LoVo (cell line): ENCODE data around the gene ADGRG6.

Experiments used
- DNase-seq: peaks from one replicate; pipeline ENCODE4 v3.0.0-alpha.2; 2016; ENCODE audit warnings: low spot score

Gene ADGRG6

DNA sequence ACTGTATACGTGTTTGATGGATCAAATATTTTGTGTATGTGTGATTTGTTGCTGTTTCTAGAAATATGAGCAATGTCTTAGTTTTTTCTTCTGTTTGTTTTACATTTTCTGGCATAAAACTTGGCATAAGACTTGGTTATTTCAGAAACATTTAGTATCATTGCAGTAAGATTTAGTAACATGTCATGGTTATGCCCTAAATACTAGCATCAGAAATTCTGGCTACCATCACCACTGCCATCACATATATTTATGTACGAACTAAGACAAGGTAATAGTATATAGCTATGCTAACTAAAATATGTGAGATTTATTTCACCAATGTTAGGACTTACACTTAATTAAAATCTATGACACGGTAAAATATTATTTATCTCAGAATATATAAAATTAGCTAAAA is 10.3 kb upstream of the ADGRG6 start:
- no peak for DNase-seq

DNA sequence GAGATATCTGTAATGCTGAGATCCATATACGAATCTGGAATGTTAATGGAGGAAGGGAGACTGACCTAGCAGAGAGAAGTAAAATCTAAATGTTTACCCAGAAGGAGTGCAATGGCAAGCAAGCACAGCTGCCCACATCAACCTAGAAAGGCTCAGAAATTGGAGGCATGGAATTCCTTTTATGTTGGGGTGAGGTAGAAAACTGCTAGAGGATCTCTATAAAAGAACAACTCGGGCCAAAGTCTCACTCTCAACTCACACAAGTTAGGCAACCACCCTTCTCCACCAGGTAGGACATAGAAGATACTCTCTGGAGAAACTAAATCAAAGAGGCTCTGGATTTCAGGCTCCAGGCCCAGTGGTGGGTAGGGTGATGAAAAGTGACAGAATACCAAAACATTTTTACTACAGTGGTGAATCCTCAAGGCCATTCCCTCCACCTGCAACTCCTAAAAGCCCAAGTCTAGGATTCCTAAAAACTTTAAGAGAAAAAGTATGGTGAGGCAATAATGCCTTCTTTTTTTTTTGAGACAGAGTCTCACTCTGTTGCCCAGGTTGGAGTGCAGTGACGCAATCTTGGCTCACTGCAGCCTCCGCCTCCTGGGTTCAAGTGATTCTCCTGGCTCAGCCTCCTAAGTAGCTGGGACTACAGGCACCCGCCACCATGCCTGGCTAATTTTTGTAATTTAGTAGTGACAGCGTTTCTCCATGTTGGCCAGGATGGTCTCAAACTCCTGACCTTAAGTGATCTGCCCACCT is 9.5 kb upstream of the ADGRG6 start:
- DNase-seq, result no peak

DNA sequence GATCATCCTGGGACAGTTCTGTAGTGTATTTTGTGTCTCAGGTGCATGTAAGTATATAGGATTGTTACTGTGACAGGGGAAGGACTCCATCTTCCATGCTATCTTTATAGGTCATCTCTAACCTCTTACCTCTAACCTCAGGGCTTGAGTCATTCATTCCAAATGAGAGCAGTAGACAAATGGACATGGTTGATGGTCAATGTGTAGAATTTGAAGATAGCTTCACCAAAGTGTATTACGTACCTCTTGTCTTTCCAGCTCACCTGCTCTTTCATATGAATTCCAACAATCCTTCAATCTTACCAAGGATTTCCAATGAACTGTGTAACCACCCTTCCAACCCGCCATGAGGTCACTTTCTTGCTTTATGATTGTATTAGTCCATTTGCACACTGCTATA is 8.7 kb upstream of the ADGRG6 start:
- DNase-seq, result no peak

DNA sequence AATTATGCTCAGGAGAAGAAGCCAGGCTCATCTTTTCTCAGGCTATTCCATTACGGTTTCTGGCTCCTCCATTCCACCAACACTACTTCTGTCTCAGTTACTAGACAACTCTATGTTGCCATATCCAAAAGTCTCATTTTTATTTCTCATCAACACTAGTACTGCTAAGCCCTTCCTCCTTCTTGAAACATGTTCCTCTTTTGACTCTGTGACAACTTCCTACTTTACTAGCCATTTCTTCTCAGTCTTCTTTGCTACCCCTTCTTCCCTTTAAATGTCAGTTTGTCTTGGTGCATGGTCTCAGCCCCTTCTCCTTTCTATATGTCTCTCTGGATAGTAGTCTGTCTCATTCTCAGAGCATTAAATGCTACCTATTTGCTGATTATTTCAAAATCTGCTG is 7.1 kb upstream of the ADGRG6 start:
- no peak for DNase-seq

DNA sequence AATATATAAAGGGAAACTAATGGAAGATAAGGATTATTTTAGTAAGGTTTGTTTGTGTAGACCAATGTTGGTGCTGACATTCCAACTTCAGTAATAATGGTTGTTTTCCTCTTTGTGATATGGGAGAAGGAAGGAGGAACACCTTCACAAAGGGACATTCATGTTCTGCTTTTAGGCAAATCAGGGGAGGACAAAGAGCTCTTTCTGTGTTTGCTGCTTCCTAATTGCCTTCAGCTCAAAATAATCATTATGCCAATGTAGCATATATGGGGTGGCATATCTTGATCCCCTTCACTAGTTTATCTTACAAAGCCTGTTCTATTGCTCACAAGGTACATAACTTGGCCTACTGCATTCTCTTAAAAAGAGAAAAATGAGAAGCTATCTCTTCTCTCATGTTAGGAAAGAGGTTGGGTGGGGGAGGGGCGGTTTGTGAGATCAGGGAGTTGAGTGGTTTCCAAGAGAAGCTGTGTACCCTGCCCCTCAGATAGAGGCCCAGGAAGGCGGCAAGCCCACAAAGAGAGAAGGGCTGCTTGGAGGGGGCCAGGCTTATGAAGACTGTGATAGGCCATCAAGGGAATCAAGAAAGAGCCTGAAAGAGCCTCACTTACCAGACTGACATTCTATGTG is 4.7 kb upstream of the ADGRG6 start:
- DNase-seq, result no peak

DNA sequence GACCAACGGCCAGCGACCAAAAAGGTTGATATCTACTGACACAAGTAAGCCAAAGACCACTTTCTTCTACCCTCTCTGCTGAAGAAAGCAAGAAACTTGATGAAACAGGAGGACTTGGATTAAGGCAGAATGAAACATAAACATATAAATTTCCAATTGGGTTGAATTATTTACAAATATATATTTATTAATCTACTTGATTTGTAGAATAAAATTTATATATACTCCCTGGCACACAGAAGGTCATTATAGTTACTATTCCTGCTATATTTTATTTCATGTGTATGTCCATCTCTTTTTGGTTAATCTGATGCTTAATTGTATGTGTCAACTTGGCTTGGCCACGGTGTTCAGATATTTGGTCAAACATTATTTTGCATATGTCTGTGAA is 4.2 kb upstream of the ADGRG6 start:
- no peak for DNase-seq

DNA sequence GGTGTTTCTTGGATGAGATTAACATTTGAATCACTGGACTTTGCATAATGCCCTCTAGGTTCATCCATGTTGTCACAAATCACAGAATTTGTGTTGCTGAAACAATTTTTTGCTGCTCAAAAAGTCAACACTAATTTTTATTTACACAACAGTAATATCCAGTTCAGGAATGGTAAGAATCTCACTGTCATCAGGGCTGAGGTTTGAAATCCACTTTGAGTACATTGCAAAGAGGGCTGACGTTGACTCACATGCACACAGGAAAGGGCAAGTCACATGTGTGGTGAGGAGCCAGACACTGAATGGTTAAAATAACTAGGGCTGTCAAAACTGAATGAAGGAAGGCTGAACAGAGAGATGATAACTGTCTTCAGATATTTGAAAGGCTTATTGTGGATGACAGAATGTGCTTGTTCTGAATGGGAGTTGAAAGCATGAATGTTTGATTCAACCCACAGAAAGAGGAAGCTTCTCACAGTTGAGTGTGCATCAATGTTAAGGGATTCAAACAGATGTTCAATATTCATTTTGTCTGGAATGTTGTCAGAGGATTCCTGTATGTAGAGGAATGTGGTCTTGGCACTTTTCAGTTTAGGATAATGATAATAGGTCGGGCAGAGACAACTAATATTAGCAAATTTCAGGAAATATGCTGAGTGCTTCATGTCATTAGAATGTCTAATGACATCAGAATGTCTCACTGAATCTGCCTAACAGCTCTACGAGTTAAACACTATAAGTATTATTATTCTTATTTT is 3.6 kb upstream of the ADGRG6 start:
- DNase-seq, result no peak

DNA sequence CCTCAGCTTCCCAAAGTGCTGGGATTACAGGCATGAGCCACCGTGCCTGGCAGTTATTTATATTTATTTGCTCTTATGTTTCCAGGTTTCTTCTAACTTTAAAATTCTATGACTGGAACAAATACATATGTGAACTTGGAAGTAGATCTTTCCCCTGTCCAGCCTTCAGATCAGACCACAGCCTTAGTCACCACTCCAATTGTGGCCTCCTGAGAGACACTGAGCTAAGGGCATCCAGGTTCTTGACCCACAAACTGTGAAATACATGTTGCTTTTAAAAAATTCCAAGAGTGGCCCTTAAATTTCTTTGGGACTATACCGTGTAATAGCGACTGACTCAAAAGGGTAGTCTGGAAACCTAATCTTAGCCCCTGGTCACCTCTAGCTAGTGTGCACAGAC is 1.5 kb upstream of the ADGRG6 start:
- peak; percentile 19 for DNase-seq

DNA sequence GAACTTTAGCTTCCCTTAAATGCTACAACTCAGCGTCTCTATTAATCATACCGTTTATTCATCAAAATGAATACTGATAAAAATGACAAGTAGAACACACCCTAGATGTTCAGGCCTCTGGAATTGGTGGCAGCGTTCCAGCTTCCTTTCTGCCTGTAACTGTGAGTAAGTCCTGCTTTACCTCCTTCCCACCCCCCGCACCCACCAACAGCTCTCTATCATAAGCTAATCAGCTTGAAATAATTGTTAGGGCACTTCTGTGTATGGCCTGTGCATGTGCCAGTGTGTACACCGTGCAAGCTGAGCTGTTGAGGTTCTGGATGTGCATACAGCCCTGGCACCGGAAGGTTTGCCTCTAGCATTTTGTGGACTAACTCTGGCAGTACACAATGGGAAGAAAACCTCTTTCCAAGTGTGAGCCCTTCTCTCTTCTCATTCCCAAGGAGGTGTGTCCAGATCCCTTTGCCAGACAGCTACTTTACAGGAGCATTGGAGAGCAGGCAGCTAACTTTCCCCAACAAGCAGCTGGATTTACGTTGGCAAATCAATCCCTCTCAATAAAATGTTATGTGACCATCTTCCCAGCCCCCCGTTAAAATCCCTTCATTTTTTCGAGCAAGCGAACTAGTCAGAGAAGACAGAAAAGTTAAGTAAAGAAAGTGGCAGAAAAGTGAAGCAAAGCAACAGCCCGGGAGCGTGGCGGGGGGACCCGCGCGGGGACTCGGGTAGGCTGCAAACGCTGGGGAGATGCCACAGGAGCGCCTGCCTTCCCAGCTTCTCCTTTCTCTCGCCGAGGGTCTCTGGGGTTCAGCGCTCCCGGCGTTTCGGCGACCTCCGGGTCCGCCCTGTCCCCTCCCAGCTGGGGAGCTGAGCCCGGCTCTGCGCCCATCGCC is 803 bp upstream of the ADGRG6 start:
- peak; percentile 72 for DNase-seq

DNA sequence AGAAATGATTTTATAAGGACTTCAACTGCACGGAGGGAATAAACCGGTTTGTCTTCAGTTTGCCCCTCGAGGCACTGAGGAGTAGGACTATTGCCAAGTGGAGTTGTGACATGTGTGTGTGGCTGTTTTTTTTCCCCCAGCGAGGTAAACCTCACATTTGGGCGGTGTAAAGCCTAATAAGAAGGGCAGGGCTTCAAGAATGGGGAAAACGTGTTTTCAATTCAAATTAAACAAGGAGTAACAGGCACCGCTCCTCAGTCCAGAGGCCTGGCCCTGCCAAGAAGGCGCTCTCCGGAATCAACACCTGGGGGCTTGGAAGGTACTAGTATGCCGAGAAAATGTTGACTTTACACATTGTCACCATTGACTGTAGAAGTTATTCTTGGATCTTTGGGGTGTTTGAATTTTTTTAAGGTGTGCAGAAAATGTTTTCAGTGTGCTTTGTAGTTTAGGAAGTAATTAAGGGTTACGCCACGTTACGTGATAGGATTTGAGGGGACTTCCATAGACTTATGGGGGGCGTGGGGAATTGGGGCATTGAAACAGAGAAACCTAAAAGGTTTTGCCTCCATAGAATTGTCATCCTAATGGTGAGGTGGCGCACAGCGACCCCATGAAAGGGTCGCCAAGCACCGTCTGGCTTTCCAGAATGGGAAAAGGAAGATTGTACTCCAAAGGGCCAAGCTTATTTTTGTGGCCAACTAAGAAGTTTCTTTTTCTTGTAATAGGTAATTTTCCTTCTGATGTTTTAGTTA is 791 bp downstream of the ADGRG6 start:
- peak; percentile 60 for DNase-seq

DNA sequence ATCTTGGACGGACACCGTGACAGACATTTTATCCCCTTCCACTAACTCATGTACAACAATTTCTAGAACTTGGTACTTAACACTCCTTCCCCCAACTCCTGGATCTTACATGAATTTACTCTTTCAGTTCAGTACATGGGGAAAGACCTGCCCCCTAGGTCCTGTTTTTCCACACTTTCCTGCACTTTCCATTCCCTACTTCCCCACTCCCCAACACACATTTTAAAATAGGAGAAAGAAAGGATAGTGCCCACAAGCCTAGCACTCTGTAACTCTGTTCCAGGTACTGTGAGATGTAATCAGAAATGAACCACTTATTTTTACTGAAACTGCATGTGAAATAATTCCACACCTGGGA is 1.3 kb downstream of the ADGRG6 start:
- DNase-seq, result no peak

DNA sequence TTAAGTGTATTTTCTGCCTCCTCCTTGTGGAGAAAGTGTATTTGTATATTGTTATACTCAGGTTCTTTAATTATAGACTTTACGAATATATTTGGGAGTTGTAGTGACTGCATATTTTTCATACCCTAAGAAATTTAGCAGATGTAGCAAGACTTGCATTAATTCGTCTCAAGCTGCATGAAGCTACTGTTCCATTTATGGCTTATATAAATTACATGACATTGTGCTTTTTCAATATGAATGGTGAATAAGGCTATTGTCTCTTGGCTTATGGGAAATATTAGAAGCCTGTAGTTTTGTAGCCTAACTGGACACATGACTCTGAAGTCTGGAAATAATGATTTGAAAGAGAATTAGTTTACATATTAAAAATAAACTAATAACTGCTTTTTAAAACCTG is 2.4 kb downstream of the ADGRG6 start:
- DNase-seq, result no peak

DNA sequence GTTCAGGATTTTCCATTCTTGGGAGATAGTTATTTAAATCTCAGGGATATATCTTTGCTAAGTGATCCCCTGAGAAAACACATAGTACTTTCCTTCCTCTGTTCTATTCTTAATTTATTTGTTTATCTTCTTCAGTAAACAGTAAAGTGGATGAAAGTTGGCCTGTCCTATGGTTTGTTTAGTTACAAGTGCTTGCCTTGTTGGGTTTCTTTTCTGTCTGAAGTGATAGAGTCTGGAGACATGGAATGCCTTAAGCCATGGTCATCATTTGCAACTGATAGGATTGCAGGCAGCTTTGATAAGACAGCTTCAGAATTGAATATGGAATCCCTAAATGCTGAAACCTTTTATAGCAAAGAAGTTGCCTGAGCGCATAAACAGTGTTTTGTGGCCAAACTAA is 4.9 kb downstream of the ADGRG6 start:
- no peak for DNase-seq

DNA sequence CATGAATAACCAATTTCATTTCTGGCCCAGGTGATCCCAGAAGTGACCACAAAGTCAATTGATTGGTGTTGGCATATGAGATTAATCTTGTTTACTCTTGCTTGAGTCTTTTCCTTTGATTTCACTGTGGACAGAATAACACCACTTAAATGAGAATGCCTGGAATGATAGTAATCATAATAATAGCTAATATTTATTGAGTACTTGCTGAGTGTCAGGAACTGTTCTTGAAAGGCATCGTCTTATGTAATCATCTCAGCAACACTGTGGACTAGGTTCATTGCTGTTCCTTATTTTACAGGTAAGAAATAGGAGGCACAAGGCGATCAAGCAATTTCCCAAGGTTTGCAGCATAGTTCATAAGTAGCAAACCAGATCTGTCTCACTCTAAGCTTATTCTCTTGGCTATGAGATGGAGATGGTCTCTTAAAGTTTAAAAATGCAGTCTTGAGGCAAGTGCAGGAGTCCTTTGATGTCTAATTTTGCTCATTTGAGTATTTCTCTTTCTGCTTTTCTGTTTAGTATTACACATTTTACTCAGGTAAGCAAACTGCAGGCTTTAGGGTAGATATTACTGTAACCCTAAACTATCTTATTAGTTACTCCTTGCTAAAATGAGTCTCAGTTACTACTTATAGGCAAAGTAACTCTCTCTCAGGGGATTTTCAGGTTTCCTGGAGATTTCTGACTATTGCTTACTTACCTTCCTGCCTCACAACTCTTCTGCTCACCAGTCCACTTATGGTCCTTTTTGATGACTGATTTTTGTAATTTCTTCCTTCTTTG is 6.3 kb downstream of the ADGRG6 start:
- DNase-seq, result no peak

DNA sequence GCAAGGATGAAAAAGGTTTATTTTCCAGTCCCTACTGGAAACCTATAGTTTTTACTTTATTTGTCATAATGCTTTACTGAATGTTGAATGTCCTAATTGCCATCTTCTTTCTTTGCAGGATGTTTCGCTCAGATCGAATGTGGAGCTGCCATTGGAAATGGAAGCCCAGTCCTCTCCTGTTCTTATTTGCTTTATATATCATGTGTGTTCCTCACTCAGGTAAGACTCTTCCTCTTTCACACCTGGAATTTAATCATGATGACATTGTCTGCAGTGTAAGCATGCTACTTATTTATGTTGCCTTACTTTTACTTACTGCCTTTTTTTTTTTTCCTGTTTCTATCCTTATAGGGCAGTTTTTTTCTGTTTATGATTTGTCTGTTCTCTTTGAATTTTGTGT is 7.6 kb downstream of the ADGRG6 start:
- DNase-seq, result no peak

DNA sequence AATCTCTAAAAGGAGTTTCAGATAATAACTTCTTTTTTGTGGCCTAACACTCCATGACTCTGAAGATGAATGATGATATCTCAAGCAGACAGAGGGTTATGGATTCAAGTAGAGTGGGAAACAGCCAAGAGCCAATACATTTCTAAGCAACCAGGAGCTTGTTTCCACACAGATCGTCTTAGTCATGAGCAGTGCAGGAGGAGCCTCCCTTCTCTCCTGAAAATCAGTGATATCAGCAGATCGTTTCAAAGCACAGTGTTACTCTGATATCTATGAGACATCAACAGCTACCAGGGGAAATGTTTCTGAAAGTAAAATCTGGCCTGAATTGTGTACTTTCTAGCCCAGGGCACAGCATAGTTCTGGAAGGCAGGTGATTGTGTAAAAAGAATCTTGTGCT is 11.5 kb downstream of the ADGRG6 start:
- no peak for DNase-seq

DNA sequence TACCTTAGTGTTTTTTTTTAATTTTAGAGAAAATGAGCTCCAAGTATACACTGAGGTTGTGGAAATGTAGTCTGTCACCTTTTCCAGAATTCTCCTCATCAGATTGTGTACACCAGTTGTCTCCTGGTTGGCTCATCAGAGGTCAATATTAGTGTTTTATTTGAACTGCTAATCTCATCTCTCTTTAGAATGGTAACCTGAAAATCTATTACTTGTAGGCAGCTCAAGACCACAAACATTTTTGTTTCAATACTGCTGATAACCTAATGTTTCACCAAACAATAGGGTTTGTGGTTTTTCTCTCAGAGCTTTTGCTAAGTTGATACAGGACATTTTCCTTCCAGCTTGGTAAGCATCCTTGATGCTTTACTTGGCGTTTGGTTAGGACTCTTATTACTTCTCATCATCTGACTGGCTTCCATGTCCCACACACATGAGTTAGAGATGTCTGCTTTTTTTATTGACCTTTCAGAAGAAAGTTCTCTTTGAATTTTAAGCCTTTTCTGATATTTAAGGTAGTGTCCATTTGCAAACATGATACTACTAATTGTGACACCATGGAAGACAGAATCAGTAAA is 15.1 kb downstream of the ADGRG6 start:
- DNase-seq, result no peak

DNA sequence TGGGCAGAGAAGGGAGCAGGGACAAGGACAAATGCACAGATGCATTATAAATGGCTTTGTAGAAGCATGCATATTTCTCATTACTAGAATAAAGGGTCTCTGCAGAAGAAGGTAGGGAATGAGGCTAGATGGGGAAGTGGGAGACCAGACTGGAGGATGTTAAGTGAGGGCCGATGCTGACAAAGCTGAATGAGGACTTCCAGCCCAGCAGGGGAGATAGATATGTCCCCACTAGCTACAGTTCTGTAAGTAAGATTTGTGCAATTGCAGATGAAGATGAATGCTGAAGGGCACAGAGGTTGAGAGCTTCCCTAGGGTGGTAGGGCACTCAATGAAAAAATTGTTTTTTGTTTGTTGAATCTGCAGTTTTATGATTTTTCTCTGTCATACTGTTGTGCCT is 16.9 kb downstream of the ADGRG6 start:
- DNase-seq, result no peak

DNA sequence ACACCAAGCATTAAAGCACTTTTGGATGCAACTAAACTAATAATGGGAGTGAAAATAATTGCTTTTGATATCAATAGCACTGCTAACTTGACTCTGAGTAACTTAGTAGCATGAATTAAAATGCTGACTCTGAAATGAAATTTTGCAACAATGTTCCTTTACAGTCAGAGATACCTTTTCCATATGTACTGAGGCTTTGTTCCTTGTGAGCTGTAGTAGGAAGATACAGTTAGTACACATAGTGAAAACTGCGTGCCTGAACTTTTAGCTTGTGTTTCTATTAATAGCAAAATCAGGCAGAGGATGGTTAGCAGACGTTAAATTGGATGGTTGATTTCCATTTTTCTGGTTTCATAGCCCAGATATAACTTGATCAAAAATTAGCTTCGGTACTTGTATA is 18.6 kb downstream of the ADGRG6 start:
- no peak for DNase-seq

DNA sequence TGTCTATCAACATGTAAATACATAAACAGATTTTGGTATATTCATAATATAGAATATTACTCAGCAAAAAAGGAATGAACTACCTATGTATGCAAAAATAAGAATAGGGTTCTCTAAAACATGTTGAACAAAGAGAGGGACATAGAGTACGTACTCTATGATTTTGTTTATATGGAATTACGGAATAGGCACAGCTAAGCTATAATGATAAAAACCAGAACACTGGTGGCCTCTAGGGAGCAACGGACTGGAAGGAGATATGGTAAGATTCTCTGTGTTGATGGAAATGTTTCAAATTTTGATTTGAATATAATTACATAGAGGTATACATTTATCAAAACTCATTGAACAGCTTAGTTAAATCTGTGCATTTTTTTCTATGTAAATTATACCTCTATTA is 19.6 kb downstream of the ADGRG6 start:
- no peak for DNase-seq

DNA sequence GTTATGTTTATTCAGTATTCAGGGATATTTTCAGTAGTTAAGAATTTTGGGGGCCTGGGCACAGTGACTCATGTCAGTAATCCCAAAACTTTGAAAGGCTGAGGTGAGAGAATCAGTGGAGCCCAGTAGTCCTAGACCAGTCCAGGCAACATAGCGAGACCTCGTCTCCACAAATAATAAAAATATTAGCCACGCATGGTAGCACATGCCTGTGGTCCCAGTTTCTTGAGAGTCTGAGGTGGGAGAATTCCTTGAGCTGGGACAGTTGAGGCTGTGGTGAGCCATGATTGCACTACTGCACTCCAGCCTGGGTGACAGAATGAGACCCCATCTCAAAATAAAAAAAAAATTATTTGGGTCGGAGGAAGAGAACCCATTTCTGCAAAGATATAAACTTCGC is 20.3 kb downstream of the ADGRG6 start:
- DNase-seq, result no peak
